Right lobe of liver (tissue), 6 donors: ENCODE results near the gene NRAP. TPM values are rescaled to one million over a fixed set of nuclear protein-coding genes. Genes with fewer than 3 reads are reported as not detected.

Experiments
- ATAC-seq, 4 donors: fragments of 200-7000 bp; cut with Tn5 transposase; one replicate each; pipeline ENCODE4 v1.9.1; 2020; ENCODE audit warnings: mild to moderate bottlenecking in 4 of 4, moderate library complexity in 4 of 4
- DNase-seq, 3 donors: peaks; one replicate each; pipeline ENCODE4 v3.0.0-alpha.2; 2020
- H3K27ac ChIP-seq, 3 donors: fragments of 200-600 bp; one replicate each; pipeline ENCODE4 v1.8.0; 2022
- H3K27me3 ChIP-seq, 2 donors: fragments of 200-600 bp; one replicate each; pipeline ENCODE4 v1.8.0; 2022
- H3K36me3 ChIP-seq, 4 donors: fragments of 200-600 bp; sonication (generic) in 1 of 4; one replicate each; pipeline versions ENCODE4 v1.5.1 to v1.8.0; 2017 to 2022; ENCODE audit warnings: control low read depth in 1 of 4
- H3K4me1 ChIP-seq, 4 donors: fragments of 200-600 bp; sonication (generic) in 1 of 4; one replicate each; pipeline versions ENCODE4 v1.5.1 to v1.8.0; 2017 to 2022; ENCODE audit warnings: control low read depth in 1 of 4
- H3K4me3 ChIP-seq, 3 donors: fragments of 200-600 bp; one replicate each; pipeline ENCODE4 v1.8.0; 2022
- H3K9me3 ChIP-seq, 4 donors: fragments of 200-600 bp; sonication (generic) in 1 of 4; one replicate each; pipeline versions ENCODE4 v1.5.1 to v1.8.0; 2017 to 2022; ENCODE audit warnings: control low read depth in 1 of 4
- CTCF ChIP-seq, 4 donors: fragments of 200-600 bp in 3 of 4; fragments of 450-650 bp in 1 of 4; IDR thresholded peaks; one replicate each; pipeline versions ENCODE4 v1.5.1 to v1.8.0; 2016 to 2022; ENCODE audit warnings: antibody characterized with exemption in 4 of 4, mild to moderate bottlenecking in 2 of 4
- POLR2A ChIP-seq: fragments of 450-650 bp; IDR thresholded peaks from one replicate; pipeline ENCODE4 v1.6.1; 2017; ENCODE audit warnings: antibody characterized with exemption, mild to moderate bottlenecking
- WGBS: methylation state at CpG from one replicate; pipeline ENCODE4 v1.1.6; 2018; ENCODE audit warnings: low coverage, low lambda C conversion rate; ENCODE audit not compliant: insufficient coverage; ENCODE audit errors: missing lambda C conversion rate; 5-methylcytosine and 5-hydroxymethylcytosine counted together
- intact Hi-C, 2 donors: fragments of 100-400 bp; cut with DNase I; formaldehyde crosslinking; loops; one replicate each; pipeline versions ENCODE4 v1.11.2 to v1.14.1; 2022
- total RNA-seq, 6 experiments: library from RNA; depleted of rRNA in 2 of 6; stranded (reverse); fragments of >200 nt in 2 of 6; fragmentation: NEBNext Ultra II Directional in 3 of 6; extraction: Animal tissue kit (Norgen Biotek cat#: 25700) in 3 of 6; gene quantifications; one replicate each; pipeline versions ENCODE4 v1.1.0 to v1.2.4, GENCODE V29; 2016 to 2023
- donor health status: DM: no; HTN: yes; CAD: no.
- donor health status: DM: no; HTN: no; CAD: no.
- donor health status: DM: no; HTN: no; CAD: no.
- donor health status: DM: no; HTN: yes; CAD: no.
- donor health status: DM: no; HTN: yes; CAD: no.

Gene NRAP
- total RNA-seq, 6 experiments from 2014 or later = 0.07 to 1.9 (median 0.22) TPM; not detected in 1

- DNase-seq (no peak), ATAC-seq (no peak)
- Histone ChIP-seq H3K27me3 (no peaks in the 10 kb centered on the region), H3K36me3 (peaks cover 0 to 16% (median 8%) of the 10 kb centered on the region in 4 donors), H3K9me3 (peaks cover 0 to 3% (median 0%) of the 10 kb centered on the region in 4 donors), H3K4me1 (no peaks in the 10 kb centered on the region), H3K4me3 (no peak overlapping the region), H3K27ac (no peak overlapping the region)
- TF ChIP-seq CTCF (IDR thresholded peaks at IDR 0.05) (no peak), POLR2A (no peak)
- 100% methylated on average over 1 of the region's 1 CpG for WGBS
- intact Hi-C loops = no loop called here
These were observed 31.9 kb upstream of the NRAP start for GRCh38 chr10:113695691-113696090.

GRCh38 chr10:113693348-113693747, 29.5 kb upstream of the NRAP start:
- intact Hi-C loops = no loop called here
- WGBS = 92% methylated on average over 2 of the region's 2 CpGs
- Histone ChIP-seq H3K27me3 (no peaks in the 10 kb centered on the region), H3K4me1 (no peaks in the 10 kb centered on the region), H3K36me3 (peaks cover 0 to 9% (median 6%) of the 10 kb centered on the region in 4 donors), H3K9me3 (peaks cover 0 to 3% (median 0%) of the 10 kb centered on the region in 4 donors), H3K27ac (no peak overlapping the region), H3K4me3 (no peak overlapping the region)
- DNase-seq (no peak), ATAC-seq (no peak)
- TF ChIP-seq CTCF (IDR thresholded peaks at IDR 0.05) (no peak), POLR2A (no peak)

GRCh38 chr10:113692271-113692670, 28.4 kb upstream of the NRAP start:
- H3K9me3 ChIP-seq = peaks cover 0 to 3% (median 0%) of the 10 kb centered on the region in 4 donors
- no peak overlapping the region for H3K27ac ChIP-seq
- H3K36me3 ChIP-seq = no peaks in the 10 kb centered on the region
- ATAC-seq = no peak
- no peak for TF ChIP-seq CTCF (IDR thresholded peaks at IDR 0.05)
- no peak for TF ChIP-seq POLR2A
- H3K4me3 ChIP-seq = no peak overlapping the region
- H3K27me3 ChIP-seq = no peaks in the 10 kb centered on the region
- intact Hi-C loops = no loop called here
- H3K4me1 ChIP-seq = no peaks in the 10 kb centered on the region
- DNase-seq = no peak
- WGBS = 88% methylated on average over 4 of the region's 6 CpGs

GRCh38 chr10:113691381-113691780, 27.5 kb upstream of the NRAP start:
- no peaks in the 10 kb centered on the region for H3K27me3 ChIP-seq
- H3K4me1 ChIP-seq = no peaks in the 10 kb centered on the region
- TF ChIP-seq POLR2A (no peak), CTCF (IDR thresholded peaks at IDR 0.05) (no peak)
- ATAC-seq (no peak), DNase-seq (no peak)
- intact Hi-C loops = no loop called here
- H3K36me3 ChIP-seq = no peaks in the 10 kb centered on the region
- peaks cover 0 to 3% (median 0%) of the 10 kb centered on the region in 4 donors for H3K9me3 ChIP-seq
- no CpG with 5 or more reads among the region's 2 CpGs for WGBS
- H3K4me3 ChIP-seq = no peak overlapping the region
- no peak overlapping the region for H3K27ac ChIP-seq

- no peak for TF ChIP-seq CTCF (IDR thresholded peaks at IDR 0.05)
- TF ChIP-seq POLR2A = no peak
- Histone ChIP-seq H3K4me1 (no peaks in the 10 kb centered on the region), H3K9me3 (peaks cover 0 to 3% (median 0%) of the 10 kb centered on the region in 4 donors), H3K27me3 (no peaks in the 10 kb centered on the region), H3K27ac (no peak overlapping the region), H3K36me3 (no peaks in the 10 kb centered on the region), H3K4me3 (no peak overlapping the region)
- DNase-seq (no peak), ATAC-seq (no peak)
- intact Hi-C loops = no loop called here
- WGBS = 67% methylated on average over 3 of the region's 3 CpGs
These were observed 26.9 kb upstream of the NRAP start for GRCh38 chr10:113690749-113691148.
